Measurements from ENCODE around the gene ZNF219.

DNA sequence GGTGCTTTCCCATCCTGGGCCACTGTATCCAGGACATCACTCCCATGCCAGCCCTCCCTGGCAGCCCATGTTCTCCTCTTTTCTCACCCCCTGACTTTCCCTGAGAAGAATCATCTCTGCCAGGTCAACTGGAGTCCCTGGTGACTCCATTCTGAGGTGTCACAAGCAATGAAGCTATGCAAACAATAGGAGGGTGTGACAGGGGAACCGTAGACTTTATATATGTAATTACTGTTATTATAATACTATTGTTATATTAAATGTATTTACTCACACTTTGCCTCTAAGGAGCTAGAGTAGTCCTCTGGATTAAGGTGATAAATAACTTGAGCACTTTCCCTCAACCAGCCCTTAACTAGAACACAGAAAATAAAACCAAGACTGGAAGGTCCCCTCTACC is 9.2 kb downstream of the ZNF219 start:
- TF ChIP-seq NFXL1 (IDR thresholded peaks at IDR 0.05; ENCODE audit: borderline replicate concordance) (no peak), EZH2 (IDR thresholded peaks at IDR 0.05; ENCODE audit: borderline replicate concordance, control insufficient read depth, low read depth, low read length) (no peak), MXI1 (IDR thresholded peaks at IDR 0.05; ENCODE audit: low read depth, low read length) (no peak), BHLHE40 (IDR thresholded peaks at IDR 0.05; ENCODE audit: borderline replicate concordance in 1 of 2, low read depth in 2 of 2, low read length in 1 of 2) (no peak), CHD1 (IDR thresholded peaks at IDR 0.05; ENCODE audit: low read depth, low read length) (no peak), POLR2A (IDR thresholded peaks at IDR 0.05; ENCODE audit: low read depth, low read length) (no peak), POLR2AphosphoS5 (IDR thresholded peaks at IDR 0.05; ENCODE audit: low read length) (no peak), IKZF1 (conservative IDR thresholded peaks at IDR 0.05) (no peak), ZNF622 (IDR thresholded peaks at IDR 0.05) (no peak), ZNF274 (IDR thresholded peaks at IDR 0.05; ENCODE audit: insufficient read depth, insufficient read length) (no peak)
- TF ChIP-seq, protein P1, sequence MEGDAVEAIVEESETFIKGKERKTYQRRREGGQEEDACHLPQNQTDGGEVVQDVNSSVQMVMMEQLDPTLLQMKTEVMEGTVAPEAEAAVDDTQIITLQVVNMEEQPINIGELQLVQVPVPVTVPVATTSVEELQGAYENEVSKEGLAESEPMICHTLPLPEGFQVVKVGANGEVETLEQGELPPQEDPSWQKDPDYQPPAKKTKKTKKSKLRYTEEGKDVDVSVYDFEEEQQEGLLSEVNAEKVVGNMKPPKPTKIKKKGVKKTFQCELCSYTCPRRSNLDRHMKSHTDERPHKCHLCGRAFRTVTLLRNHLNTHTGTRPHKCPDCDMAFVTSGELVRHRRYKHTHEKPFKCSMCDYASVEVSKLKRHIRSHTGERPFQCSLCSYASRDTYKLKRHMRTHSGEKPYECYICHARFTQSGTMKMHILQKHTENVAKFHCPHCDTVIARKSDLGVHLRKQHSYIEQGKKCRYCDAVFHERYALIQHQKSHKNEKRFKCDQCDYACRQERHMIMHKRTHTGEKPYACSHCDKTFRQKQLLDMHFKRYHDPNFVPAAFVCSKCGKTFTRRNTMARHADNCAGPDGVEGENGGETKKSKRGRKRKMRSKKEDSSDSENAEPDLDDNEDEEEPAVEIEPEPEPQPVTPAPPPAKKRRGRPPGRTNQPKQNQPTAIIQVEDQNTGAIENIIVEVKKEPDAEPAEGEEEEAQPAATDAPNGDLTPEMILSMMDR (IDR thresholded peaks at IDR 0.05 in 2 of 3, conservative IDR thresholded peaks at IDR 0.05 in 1 of 3; ENCODE audit: control insufficient read depth in 2 of 3, extremely low read depth in 1 of 3, insufficient read depth in 1 of 3, low read depth in 3 of 3, low read length in 3 of 3) = no peak
